Peyer's patch (tissue), 4 donors: ENCODE results near the gene WIZ. TPM values are rescaled to one million over a fixed set of nuclear protein-coding genes. Genes with fewer than 3 reads are reported as not detected.

Experiments
- DNase-seq, 3 donors: peaks; one replicate each; pipeline ENCODE4 v3.0.0-alpha.2; 2017 to 2019
- H3K27ac ChIP-seq, 4 donors: fragments of 200-600 bp; sonication (generic); one replicate each; pipeline ENCODE4 v1.5.1; 2016 to 2019
- H3K27me3 ChIP-seq, 2 donors: fragments of 200-600 bp; sonication (generic); one replicate each; pipeline ENCODE4 v1.5.1; 2019
- H3K36me3 ChIP-seq, 3 donors: fragments of 200-600 bp; sonication (generic); one replicate each; pipeline ENCODE4 v1.5.1; 2016 to 2019
- H3K4me1 ChIP-seq, 4 donors: fragments of 200-600 bp; sonication (generic); one replicate each; pipeline ENCODE4 v1.5.1; 2016 to 2019
- H3K4me3 ChIP-seq, 4 donors: fragments of 200-600 bp; sonication (generic); 1 replicate in 3 of 4; 2 replicates in 1 of 4; pipeline ENCODE4 v1.5.1; 2016 to 2019; ENCODE audit warnings: mild to moderate bottlenecking in 1 of 4
- H3K9me3 ChIP-seq, 4 donors: fragments of 200-600 bp; sonication (generic); one replicate each; pipeline ENCODE4 v1.5.1; 2016 to 2019; ENCODE audit warnings: mild to moderate bottlenecking in 1 of 4
- CTCF ChIP-seq, 6 experiments: fragments of 450-650 bp in 4 of 6; fragments of 200-600 bp in 2 of 6; sonication (generic) in 1 of 6; IDR thresholded peaks; one replicate each; pipeline ENCODE4 v1.5.1; 2017 to 2019; ENCODE audit warnings: antibody characterized with exemption in 6 of 6, mild to moderate bottlenecking in 3 of 6, moderate library complexity in 1 of 6
- POLR2A ChIP-seq, 2 donors: fragments of 450-650 bp; IDR thresholded peaks; one replicate each; pipeline ENCODE4 v1.5.1; 2017; ENCODE audit warnings: antibody characterized with exemption in 2 of 2, mild to moderate bottlenecking in 2 of 2, moderate library complexity in 2 of 2
- total RNA-seq, 4 donors: library from RNA; depleted of rRNA; stranded (reverse); fragments of >200 nt; gene quantifications; one replicate each; pipeline ENCODE4 v1.1.0, GENCODE V29; 2016

The WIZ gene
- total RNA-seq, 4 donors from 2014 or later, result 25.4 to 45.2 (median 40.6) TPM

- Histone ChIP-seq H3K36me3 (no peaks in the 10 kb centered on the region), H3K27ac (no peak overlapping the region), H3K4me1 (peaks cover 0 to 13% (median 2%) of the 10 kb centered on the region in 4 donors), H3K9me3 (no peaks in the 10 kb centered on the region), H3K4me3 (no peak overlapping the region), H3K27me3 (peaks cover 0 to 11% of the 10 kb centered on the region in 2 donors)
- DNase-seq, result no peak
- TF ChIP-seq POLR2A (IDR thresholded peaks at IDR 0.05), result no peak
- TF ChIP-seq CTCF (IDR thresholded peaks at IDR 0.05), result no peak
Measured at GRCh38 chr19:15457701-15458484, 8.1 kb upstream of the WIZ start.

- Histone ChIP-seq H3K4me1 (peaks cover 0 to 17% (median 0%) of the 10 kb centered on the region in 4 donors), H3K27ac (no peak overlapping the region), H3K4me3 (peak overlapping the region in 1 of 4 donors; percentile 21), H3K9me3 (no peaks in the 10 kb centered on the region), H3K36me3 (no peaks in the 10 kb centered on the region), H3K27me3 (peaks cover 0 to 11% of the 10 kb centered on the region in 2 donors)
- TF ChIP-seq CTCF (IDR thresholded peaks at IDR 0.05) (no peak), POLR2A (IDR thresholded peaks at IDR 0.05) (no peak)
- peak in 1 of 3 donors; percentile 57 for DNase-seq
Measured at GRCh38 chr19:15456871-15457700, 7.3 kb upstream of the WIZ start.

- Histone ChIP-seq H3K36me3 (no peaks in the 10 kb centered on the region), H3K4me3 (no peak overlapping the region), H3K9me3 (no peaks in the 10 kb centered on the region), H3K27ac (no peak overlapping the region), H3K27me3 (peaks cover 0 to 11% of the 10 kb centered on the region in 2 donors), H3K4me1 (peaks cover 0 to 17% (median 0%) of the 10 kb centered on the region in 4 donors)
- TF ChIP-seq CTCF (IDR thresholded peaks at IDR 0.05), result no peak
- no peak for TF ChIP-seq POLR2A (IDR thresholded peaks at IDR 0.05)
- no peak for DNase-seq
Measured at GRCh38 chr19:15456441-15456840, 6.7 kb upstream of the WIZ start.

- TF ChIP-seq POLR2A (IDR thresholded peaks at IDR 0.05) (no peak), CTCF (IDR thresholded peaks at IDR 0.05) (no peak)
- Histone ChIP-seq H3K4me1 (peaks cover 0 to 17% (median 0%) of the 10 kb centered on the region in 4 donors), H3K36me3 (no peaks in the 10 kb centered on the region), H3K27me3 (peaks cover 0 to 11% of the 10 kb centered on the region in 2 donors), H3K4me3 (no peak overlapping the region), H3K27ac (no peak overlapping the region), H3K9me3 (no peaks in the 10 kb centered on the region)
- DNase-seq, result no peak
Measured at GRCh38 chr19:15455996-15456395, 6.2 kb upstream of the WIZ start.

GRCh38 chr19:15453906-15454860 is 4.4 kb upstream of the WIZ start:
- TF ChIP-seq CTCF (IDR thresholded peaks at IDR 0.05) (peak in 1 of 6 experiments; percentile 8), POLR2A (IDR thresholded peaks at IDR 0.05) (no peak)
- DNase-seq, result no peak
- Histone ChIP-seq H3K4me3 (no peak overlapping the region), H3K4me1 (peaks cover 0 to 20% (median 0%) of the 10 kb centered on the region in 4 donors), H3K36me3 (no peaks in the 10 kb centered on the region), H3K27me3 (peaks cover 0 to 11% of the 10 kb centered on the region in 2 donors), H3K9me3 (no peaks in the 10 kb centered on the region), H3K27ac (no peak overlapping the region)
